HepG2 (cell line): Measurements from ENCODE around the gene SLC38A3. TPM values are rescaled to one million over a fixed set of nuclear protein-coding genes. Genes with fewer than 3 reads are reported as not detected.

Source experiments
- ARNTL ChIP-seq: sonication (generic); formaldehyde crosslinking; IDR thresholded peaks from 2 replicates; pipeline ENCODE4 v1.4.0; 2020; ENCODE audit warnings: mild to moderate bottlenecking, missing genetic modification reagents
- CBX5 ChIP-seq: sonication (generic); formaldehyde crosslinking; IDR thresholded peaks from 2 replicates; pipeline ENCODE4 v1.4.0; 2020; ENCODE audit warnings: missing genetic modification reagents, borderline replicate concordance
- FOXP1 ChIP-seq, 2 experiments: fragments of 450-650 bp in 1 of 2; IDR thresholded peaks; 2 replicates each; pipeline ENCODE4 v1.6.1; 2017 to 2018; ENCODE audit warnings: antibody characterized with exemption in 1 of 2
- KLF12 ChIP-seq: sonication (generic); formaldehyde crosslinking; IDR thresholded peaks from 2 replicates; pipeline ENCODE4 v1.4.0; 2020; ENCODE audit warnings: missing genetic modification reagents, borderline replicate concordance
- KLF16 ChIP-seq, 2 experiments: sonication (generic) in 1 of 2; formaldehyde crosslinking in 1 of 2; IDR thresholded peaks; 2 replicates each; pipeline versions ENCODE4 v1.6.1 to v1.8.0; 2016 to 2023; ENCODE audit warnings: missing genetic modification reagents in 2 of 2, missing compliant biosample characterization in 1 of 2
- KMT2A ChIP-seq: sonication (generic); formaldehyde crosslinking; IDR thresholded peaks from 2 replicates; pipeline ENCODE4 v1.4.0; 2020; ENCODE audit warnings: missing genetic modification reagents
- REPIN1 ChIP-seq: sonication (generic); formaldehyde crosslinking; IDR thresholded peaks from 2 replicates; pipeline ENCODE4 v1.8.0; 2022; ENCODE audit warnings: missing genetic modification reagents, low read depth, mild to moderate bottlenecking, borderline replicate concordance
- SP5 ChIP-seq: IDR thresholded peaks from 2 replicates; pipeline ENCODE4 v1.6.1; 2016; ENCODE audit warnings: low read depth, borderline replicate concordance
- U2AF2 ChIP-seq: fragments of 200-400 bp; formaldehyde crosslinking; IDR thresholded peaks from 2 replicates; pipeline ENCODE4 v1.6.1; 2017; ENCODE audit warnings: low read depth, mild to moderate bottlenecking, low read length
- ZNF225 ChIP-seq: sonication (generic); formaldehyde crosslinking; IDR thresholded peaks from 2 replicates; pipeline ENCODE4 v1.4.0; 2020; ENCODE audit warnings: mild to moderate bottlenecking, missing genetic modification reagents
- ZNF558 ChIP-seq: sonication (generic); formaldehyde crosslinking; IDR thresholded peaks from 2 replicates; pipeline ENCODE4 v1.9.0; 2022; ENCODE audit warnings: mild to moderate bottlenecking, missing genetic modification reagents, borderline replicate concordance
- ZNF761 ChIP-seq: sonication (generic); formaldehyde crosslinking; conservative IDR thresholded peaks from 2 replicates; pipeline ENCODE4 v1.4.0; 2020; ENCODE audit warnings: mild to moderate bottlenecking, missing genetic modification reagents
- ZNF850 ChIP-seq: sonication (generic); formaldehyde crosslinking; conservative IDR thresholded peaks from 2 replicates; pipeline ENCODE4 v1.9.0; 2021; ENCODE audit warnings: mild to moderate bottlenecking, missing genetic modification reagents
- polyA plus RNA-seq, 8 experiments: library from polyadenylated mRNA; depleted of rRNA in 3 of 8; stranded (reverse) in 7 of 8; unstranded in 1 of 8; fragments of >200 nt; fragmentation: Illumina TruSeq in 4 of 8; extraction: Trizol in 4 of 8; gene quantifications; 2 replicates each; pipeline versions ENCODE4 v1.2.1 to v1.2.3, GENCODE V29; 2011 to 2016; ENCODE audit warnings: low read depth in 4 of 8, missing spikeins in 1 of 8, mixed read lengths in 1 of 8; ENCODE audit not compliant: insufficient read depth in 1 of 8
- total RNA-seq, 5 experiments: library from RNA; depleted of rRNA; stranded (reverse); fragments of >200 nt; fragmentation: Illumina TruSeq; extraction: Trizol; gene quantifications; 2 replicates each; pipeline ENCODE4 v1.2.3, GENCODE V29; 2016; ENCODE audit warnings: low read depth in 1 of 5
- TF ChIP-seq, protein P1 (sequence below): sonication (generic); formaldehyde crosslinking; IDR thresholded peaks from 2 replicates; pipeline ENCODE4 v1.5.1; 2020; ENCODE audit warnings: mild to moderate bottlenecking, moderate library complexity, missing genetic modification reagents
- TF ChIP-seq, protein P2 (sequence below): sonication (generic); formaldehyde crosslinking; IDR thresholded peaks from 2 replicates; pipeline ENCODE4 v1.5.1; 2020; ENCODE audit warnings: missing genetic modification reagents, mild to moderate bottlenecking, borderline replicate concordance
- TF ChIP-seq, protein P3 (sequence below): sonication (generic); formaldehyde crosslinking; conservative IDR thresholded peaks from 2 replicates; pipeline ENCODE4 v1.4.0; 2020; ENCODE audit warnings: mild to moderate bottlenecking, missing genetic modification reagents, moderate library complexity
- TF ChIP-seq, protein P4 (sequence below): sonication (generic); formaldehyde crosslinking; IDR thresholded peaks from 2 replicates; pipeline ENCODE4 v1.4.0; 2020; ENCODE audit warnings: mild to moderate bottlenecking, missing genetic modification reagents
- TF ChIP-seq, protein P5 (sequence below): sonication (generic); formaldehyde crosslinking; IDR thresholded peaks from 2 replicates; pipeline ENCODE4 v1.4.0; 2020; ENCODE audit warnings: mild to moderate bottlenecking, missing genetic modification reagents

SLC38A3 gene
- total and polyA plus RNA-seq, 2 of the 13 experiments (the other 11 are each of a cell fraction or from before 2014, with no cell fraction given), result 29.8 to 164 TPM

DNA sequence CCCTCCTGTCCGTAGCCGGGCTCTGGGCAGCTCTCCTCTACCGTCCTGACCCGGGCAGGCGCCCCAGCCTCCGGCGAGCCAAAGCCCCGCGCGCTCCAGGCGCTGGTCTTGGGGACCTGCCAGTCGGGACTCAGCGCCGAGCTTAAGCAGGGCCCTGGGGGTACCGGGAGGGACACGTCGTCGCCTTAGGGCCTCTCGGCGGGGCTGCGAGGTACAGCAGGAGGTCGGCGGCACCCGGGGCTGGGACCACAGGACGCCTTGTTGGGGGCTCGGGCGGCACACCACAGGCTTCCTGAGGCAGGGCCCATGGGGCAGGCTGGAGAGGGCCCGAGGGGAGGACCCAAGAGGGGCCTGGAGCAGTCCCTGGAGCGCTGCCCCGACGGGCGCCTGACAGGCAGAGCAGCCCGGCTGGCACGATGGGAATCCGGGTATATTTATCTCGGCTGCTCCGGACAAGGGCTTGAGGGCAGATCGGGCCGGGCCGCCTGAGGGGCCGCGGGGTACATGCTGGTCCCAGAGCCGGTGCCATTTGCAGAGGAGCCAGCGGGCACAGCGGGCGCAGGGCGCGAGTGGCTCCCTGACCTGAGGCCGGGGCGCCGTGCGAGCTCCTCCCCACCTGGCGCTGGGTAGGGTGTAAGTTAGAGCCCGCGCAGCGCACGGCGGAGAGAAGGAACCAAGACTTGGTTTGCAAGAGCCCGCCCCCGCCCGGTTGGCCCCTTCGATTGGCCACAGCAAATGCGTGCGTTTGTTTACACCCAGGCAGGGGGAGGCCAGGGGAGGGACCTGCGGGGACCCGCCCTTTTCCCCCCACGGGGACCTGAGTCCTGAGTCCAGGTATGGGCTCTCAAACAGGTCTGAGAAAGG lies 574 bp downstream of the SLC38A3 start (continued):
- TF ChIP-seq KLF12 (CRISPR knock-in tag) (peak; percentile 23; the same call in 1 of the 2 replicates), ZNF850 (0 out of 2 replicates have a peak, but pooled peaks have one; percentile 86), ZNF558 (CRISPR knock-in tag) (no peak), U2AF2 (no peak), CBX5 (CRISPR knock-in tag) (0 out of 2 replicates have a peak, but pooled peaks have one; percentile 23), ZNF761 (0 out of 2 replicates have a peak, but pooled peaks have one; percentile 77), KLF16 (CRISPR knock-in tag; IDR thresholded peaks at IDR 0.05) (peak in 1 of 2 experiments; percentile 56; a peak in 1 of 4 replicates), REPIN1 (CRISPR knock-in tag) (peak; percentile 49; the same call in 1 of the 2 replicates), ARNTL (CRISPR knock-in tag) (peak; percentile 47; the same call in 1 of the 2 replicates), FOXP1 (IDR thresholded peaks at IDR 0.05) (no peak), FOXP1 (CRISPR knock-in tag; IDR thresholded peaks at IDR 0.05) (peak; percentile 56; the same call in 1 of the 2 replicates), SP5 (CRISPR knock-in tag) (peak; percentile 70), ZNF225 (CRISPR knock-in tag) (peak; percentile 30), KMT2A (CRISPR knock-in tag) (no peak)
- TF ChIP-seq, protein P1, sequence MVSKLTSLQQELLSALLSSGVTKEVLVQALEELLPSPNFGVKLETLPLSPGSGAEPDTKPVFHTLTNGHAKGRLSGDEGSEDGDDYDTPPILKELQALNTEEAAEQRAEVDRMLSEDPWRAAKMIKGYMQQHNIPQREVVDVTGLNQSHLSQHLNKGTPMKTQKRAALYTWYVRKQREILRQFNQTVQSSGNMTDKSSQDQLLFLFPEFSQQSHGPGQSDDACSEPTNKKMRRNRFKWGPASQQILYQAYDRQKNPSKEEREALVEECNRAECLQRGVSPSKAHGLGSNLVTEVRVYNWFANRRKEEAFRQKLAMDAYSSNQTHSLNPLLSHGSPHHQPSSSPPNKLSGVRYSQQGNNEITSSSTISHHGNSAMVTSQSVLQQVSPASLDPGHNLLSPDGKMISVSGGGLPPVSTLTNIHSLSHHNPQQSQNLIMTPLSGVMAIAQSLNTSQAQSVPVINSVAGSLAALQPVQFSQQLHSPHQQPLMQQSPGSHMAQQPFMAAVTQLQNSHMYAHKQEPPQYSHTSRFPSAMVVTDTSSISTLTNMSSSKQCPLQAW (CRISPR knock-in tag), result peak; percentile 65; the same call in 1 of the 2 replicates
- TF ChIP-seq, protein P2, sequence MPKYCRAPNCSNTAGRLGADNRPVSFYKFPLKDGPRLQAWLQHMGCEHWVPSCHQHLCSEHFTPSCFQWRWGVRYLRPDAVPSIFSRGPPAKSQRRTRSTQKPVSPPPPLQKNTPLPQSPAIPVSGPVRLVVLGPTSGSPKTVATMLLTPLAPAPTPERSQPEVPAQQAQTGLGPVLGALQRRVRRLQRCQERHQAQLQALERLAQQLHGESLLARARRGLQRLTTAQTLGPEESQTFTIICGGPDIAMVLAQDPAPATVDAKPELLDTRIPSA (CRISPR knock-in tag), result 0 out of 2 replicates have a peak, but pooled peaks have one; percentile 69
- TF ChIP-seq, protein P3, sequence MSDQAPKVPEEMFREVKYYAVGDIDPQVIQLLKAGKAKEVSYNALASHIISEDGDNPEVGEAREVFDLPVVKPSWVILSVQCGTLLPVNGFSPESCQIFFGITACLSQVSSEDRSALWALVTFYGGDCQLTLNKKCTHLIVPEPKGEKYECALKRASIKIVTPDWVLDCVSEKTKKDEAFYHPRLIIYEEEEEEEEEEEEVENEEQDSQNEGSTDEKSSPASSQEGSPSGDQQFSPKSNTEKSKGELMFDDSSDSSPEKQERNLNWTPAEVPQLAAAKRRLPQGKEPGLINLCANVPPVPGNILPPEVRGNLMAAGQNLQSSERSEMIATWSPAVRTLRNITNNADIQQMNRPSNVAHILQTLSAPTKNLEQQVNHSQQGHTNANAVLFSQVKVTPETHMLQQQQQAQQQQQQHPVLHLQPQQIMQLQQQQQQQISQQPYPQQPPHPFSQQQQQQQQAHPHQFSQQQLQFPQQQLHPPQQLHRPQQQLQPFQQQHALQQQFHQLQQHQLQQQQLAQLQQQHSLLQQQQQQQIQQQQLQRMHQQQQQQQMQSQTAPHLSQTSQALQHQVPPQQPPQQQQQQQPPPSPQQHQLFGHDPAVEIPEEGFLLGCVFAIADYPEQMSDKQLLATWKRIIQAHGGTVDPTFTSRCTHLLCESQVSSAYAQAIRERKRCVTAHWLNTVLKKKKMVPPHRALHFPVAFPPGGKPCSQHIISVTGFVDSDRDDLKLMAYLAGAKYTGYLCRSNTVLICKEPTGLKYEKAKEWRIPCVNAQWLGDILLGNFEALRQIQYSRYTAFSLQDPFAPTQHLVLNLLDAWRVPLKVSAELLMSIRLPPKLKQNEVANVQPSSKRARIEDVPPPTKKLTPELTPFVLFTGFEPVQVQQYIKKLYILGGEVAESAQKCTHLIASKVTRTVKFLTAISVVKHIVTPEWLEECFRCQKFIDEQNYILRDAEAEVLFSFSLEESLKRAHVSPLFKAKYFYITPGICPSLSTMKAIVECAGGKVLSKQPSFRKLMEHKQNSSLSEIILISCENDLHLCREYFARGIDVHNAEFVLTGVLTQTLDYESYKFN (CRISPR knock-in tag), result peak; percentile 56; the same call in 1 of the 2 replicates
- TF ChIP-seq, protein P4, sequence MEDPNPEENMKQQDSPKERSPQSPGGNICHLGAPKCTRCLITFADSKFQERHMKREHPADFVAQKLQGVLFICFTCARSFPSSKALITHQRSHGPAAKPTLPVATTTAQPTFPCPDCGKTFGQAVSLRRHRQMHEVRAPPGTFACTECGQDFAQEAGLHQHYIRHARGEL, result 0 out of 2 replicates have a peak, but pooled peaks have one; percentile 43
- TF ChIP-seq, protein P5, sequence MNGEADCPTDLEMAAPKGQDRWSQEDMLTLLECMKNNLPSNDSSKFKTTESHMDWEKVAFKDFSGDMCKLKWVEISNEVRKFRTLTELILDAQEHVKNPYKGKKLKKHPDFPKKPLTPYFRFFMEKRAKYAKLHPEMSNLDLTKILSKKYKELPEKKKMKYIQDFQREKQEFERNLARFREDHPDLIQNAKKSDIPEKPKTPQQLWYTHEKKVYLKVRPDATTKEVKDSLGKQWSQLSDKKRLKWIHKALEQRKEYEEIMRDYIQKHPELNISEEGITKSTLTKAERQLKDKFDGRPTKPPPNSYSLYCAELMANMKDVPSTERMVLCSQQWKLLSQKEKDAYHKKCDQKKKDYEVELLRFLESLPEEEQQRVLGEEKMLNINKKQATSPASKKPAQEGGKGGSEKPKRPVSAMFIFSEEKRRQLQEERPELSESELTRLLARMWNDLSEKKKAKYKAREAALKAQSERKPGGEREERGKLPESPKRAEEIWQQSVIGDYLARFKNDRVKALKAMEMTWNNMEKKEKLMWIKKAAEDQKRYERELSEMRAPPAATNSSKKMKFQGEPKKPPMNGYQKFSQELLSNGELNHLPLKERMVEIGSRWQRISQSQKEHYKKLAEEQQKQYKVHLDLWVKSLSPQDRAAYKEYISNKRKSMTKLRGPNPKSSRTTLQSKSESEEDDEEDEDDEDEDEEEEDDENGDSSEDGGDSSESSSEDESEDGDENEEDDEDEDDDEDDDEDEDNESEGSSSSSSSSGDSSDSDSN (CRISPR knock-in tag), result peak; percentile 50; the same call in 1 of the 2 replicates
